GM19238 (cell line): ENCODE data around the gene CHST12.
"Not testable (repeated sequence)": the region's sequence is repeated elsewhere in the genome, so short reads cannot be mapped to it uniquely, and the experiment has no call there.

Experiments used
- DNase-seq: peaks from one replicate; pipeline ENCODE4 v3.0.0; 2011; ENCODE audit warnings: low spot score; ENCODE audit not compliant: insufficient read length

The CHST12 gene

GRCh38 chr7:2378125-2378524 lies 25.3 kb upstream of the CHST12 start:
- not testable (repeated sequence) for DNase-seq

GRCh38 chr7:2379161-2379560 lies 24.2 kb upstream of the CHST12 start:
- no peak for DNase-seq

GRCh38 chr7:2379821-2380450 lies 23.5 kb upstream of the CHST12 start:
- DNase-seq: no peak

GRCh38 chr7:2380461-2380860 lies 22.9 kb upstream of the CHST12 start:
- no peak for DNase-seq

GRCh38 chr7:2381227-2381626 lies 22.2 kb upstream of the CHST12 start:
- DNase-seq: no peak

GRCh38 chr7:2381881-2382509 lies 21.4 kb upstream of the CHST12 start:
- no peak for DNase-seq

GRCh38 chr7:2383543-2384274 lies 19.7 kb upstream of the CHST12 start:
- DNase-seq: no peak

- DNase-seq: no peak
Observed at GRCh38 chr7:2384354-2385243, 18.8 kb upstream of the CHST12 start.

GRCh38 chr7:2386122-2386521 lies 17.3 kb upstream of the CHST12 start:
- not testable (repeated sequence) for DNase-seq

GRCh38 chr7:2386964-2387669 lies 16.3 kb upstream of the CHST12 start:
- DNase-seq: no peak

GRCh38 chr7:2387897-2388636 lies 15.3 kb upstream of the CHST12 start:
- DNase-seq: no peak

- DNase-seq: no peak
Observed at GRCh38 chr7:2388637-2388954, 14.8 kb upstream of the CHST12 start.

- DNase-seq: not testable (repeated sequence)
Observed at GRCh38 chr7:2390020-2390816, 13.2 kb upstream of the CHST12 start.

- DNase-seq: no peak
Observed at GRCh38 chr7:2393706-2394105, 9.7 kb upstream of the CHST12 start.

GRCh38 chr7:2394566-2395082 lies 8.8 kb upstream of the CHST12 start:
- DNase-seq: no peak

- no peak for DNase-seq
Observed at GRCh38 chr7:2398506-2398905, 4.9 kb upstream of the CHST12 start.

- DNase-seq: no peak
Observed at GRCh38 chr7:2399848-2400587, 3.4 kb upstream of the CHST12 start.

- no peak for DNase-seq
Observed at GRCh38 chr7:2402687-2403013, 761 bp upstream of the CHST12 start.
